ENCODE results near the gene TMEM132E.

The TMEM132E gene

DNA sequence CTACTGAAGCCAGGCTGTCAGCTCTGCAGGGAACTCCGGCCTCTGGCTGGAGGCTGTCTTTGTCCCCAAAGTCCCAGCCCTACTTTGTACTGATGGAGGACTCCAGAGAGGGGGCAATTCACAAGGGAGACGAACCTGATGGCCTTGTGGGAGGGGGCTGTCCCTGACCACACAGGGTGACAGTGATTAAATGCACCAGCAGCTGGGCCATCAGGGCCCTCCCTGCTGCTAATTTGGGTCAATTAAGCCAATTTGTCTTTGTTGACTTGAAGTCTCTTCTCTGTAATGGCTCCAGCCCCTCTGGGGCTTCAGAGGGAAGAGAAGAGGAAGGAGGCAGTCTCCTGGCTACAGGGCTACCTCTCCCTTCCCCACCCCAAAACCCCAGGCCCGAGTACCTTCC lies 22.0 kb downstream of the TMEM132E start:
- DNase-seq (ENCODE audit: low spot score) = no peak

DNA sequence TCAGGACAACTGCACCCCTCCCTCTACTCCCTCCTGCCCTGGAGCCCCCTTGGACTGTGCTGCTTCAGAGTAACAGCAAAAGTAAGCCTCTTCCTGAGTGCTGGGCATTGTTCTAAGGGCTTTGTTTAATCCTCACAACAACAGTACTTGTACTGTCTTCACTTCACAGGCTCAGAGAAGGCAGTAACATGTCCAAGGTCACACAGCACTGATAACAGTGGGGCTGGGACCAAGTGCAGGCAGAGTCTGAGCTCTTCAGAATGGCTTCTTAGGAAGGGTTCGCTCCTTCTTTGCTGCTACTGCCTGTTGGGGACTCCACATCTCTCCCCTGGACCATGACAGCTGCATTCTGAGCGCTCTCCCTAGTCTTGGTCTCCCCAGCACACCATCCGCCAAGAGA lies 24.6 kb downstream of the TMEM132E start:
- DNase-seq (ENCODE audit: low spot score) = no peak

DNA sequence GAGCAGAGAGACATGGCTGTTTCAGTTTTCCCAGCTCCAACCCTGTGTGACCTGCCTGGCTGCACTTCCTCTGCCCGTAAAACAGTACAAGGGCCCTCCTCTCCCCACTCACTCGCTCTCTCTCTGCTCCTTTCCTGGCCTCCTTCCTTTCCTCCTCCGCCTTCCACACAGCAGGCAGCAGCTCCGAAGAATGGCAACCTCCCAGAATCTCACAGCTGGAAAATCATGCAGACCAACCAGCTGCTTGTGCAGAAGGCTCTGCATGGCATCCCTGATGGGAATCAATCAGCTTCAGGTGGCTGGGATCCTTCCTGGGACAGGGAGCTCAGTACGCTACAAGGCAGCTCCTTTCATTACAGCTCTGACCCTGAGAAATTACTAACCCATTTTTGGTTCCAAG lies 27.4 kb downstream of the TMEM132E start:
- no peak for DNase-seq (ENCODE audit: low spot score)

DNA sequence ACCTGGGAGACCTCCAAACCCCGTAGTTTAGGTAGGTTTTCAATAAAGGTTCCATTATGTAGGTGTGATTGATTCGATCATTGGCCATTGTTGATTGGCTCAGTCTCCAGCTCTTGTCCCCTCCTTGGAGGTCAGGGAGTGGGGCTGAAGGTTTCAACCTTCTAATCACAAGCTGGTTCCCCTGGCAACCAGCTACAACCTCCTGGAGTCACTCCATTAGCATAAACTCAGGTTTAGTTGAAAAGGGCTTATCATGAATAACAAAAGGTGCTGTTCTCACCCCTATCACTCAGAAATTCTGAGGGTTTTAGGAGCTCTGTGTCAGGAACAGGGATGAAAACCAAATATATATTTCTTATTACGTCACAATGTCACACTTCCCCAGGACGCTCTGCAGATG lies 28.5 kb downstream of the TMEM132E start:
- no peak for DNase-seq (ENCODE audit: low spot score)

DNA sequence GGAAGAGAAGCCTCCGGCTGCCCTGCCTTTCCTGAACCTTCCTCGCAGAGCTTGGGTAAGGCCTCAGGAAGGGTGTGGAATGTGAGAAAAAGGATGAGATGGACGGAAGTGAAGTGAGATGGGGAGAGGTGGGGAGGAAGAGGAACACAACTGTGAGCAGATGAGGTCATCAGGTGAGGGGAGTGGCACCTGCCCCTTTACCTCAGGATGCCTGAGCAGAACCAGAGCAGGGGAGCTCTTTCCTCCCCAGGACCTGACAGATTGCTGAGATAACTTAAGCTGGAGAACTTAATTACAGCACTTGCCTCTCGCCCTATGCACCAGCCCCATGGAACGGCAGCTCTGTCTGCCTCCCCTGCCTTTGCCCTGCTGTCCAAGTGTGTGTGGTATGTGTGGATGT lies 29.8 kb downstream of the TMEM132E start:
- DNase-seq (ENCODE audit: low spot score) = no peak

DNA sequence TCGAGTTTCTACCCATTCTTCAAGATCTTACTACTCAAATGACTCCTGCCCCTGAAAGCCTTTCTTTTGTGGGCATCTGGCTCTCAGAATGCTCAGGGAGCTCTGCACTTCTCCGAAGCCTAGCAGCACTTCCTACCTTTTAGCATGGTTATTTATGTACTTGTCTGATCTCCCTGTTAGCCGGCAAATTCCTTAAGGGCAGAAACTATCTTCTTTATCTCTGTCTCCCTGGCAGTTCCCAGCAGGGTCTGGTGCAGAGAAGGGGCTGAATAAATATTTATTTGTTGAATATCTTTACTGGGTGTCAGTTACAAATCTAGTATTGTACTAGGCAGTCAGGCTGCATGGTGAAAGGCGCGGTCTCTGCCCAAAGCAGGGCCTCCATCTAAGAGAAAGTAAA lies 30.7 kb downstream of the TMEM132E start:
- no peak for DNase-seq (ENCODE audit: low spot score)

DNA sequence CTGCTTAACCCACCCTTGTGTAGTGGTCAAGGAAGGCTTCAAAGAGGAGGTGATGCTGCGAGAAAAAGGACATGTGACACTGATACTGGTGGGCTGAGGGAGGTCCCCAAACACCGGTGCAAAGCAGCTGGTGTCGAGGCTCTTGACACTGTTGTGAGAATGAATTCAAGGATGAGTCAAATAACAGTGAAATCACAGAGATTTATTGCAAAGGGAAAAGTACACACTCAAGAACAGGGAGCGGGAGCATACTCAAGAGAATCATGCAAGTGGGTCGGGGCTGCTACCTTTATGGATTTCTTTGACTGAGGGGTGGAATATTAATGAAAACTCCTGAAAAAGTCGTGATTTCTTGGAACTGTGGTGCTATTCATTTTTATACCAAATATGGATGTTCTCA lies 31.1 kb downstream of the TMEM132E start:
- no peak for DNase-seq (ENCODE audit: low spot score)

DNA sequence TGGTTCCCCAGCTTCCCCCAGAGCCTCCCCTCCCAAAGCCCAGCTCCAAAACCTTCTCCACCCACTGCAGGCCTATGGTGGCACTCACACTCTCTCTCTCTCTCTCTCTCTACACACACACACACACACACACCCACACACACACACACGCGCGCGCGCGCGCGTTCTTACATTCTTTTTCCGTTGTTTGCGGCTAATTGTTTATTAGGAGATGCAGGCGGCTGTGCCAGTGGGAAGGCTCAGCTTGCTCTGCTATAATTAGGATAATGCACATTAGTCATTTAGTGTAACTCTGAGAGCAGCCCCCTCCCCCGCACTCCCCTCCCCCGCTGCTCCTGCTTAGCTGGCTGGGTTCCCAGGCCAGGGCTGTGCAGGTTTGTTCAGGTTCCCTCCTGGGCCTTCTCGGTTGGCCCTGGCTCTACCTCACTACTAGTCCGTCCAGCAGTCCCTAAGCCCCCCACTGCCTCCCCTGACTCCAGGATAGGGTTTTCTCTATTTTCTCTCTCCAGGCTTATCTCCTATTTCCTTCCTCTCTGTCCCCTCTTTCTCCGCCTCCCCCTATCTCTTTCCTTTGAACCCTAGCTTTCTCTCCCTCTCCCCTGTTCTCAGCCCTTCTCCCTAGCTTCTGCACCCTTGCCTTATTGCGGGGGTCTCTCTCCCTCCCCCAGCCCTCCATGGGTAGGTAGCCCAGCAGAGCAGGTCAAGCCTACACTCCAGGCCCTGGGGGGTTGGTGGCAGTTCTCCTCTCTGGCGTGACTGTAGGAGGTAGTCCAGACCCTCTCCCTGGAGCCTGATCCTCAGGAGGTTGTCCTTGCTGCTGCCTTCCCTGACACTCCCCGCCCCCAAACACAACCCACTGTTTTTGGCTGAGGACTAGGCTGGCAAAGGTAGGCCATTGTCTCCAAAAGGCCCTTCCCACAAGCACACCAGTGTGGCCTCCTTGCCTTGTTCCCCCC lies 34.0 kb downstream of the TMEM132E start:
- DNase-seq (ENCODE audit: low spot score) = no peak

DNA sequence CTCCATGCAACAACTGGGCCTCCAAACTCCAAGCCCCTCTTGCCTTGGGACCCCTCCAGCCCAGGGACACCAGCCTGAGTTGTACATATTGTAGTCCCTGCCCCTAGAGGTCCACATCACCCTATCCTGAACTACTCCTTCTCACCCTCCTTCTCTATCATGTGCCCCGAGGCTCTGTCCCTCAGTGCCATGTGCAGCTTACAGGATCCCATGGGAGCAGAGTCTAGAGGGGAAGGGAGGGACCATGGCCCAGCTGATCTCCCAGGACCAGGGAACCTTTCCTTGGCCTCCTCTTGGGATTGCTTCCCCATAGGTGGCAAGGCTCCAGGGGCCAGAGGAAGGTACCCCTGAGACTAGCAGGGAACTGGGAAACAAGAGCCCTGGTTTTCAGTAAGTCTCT lies 35.3 kb downstream of the TMEM132E start:
- no peak for DNase-seq (ENCODE audit: low spot score)

DNA sequence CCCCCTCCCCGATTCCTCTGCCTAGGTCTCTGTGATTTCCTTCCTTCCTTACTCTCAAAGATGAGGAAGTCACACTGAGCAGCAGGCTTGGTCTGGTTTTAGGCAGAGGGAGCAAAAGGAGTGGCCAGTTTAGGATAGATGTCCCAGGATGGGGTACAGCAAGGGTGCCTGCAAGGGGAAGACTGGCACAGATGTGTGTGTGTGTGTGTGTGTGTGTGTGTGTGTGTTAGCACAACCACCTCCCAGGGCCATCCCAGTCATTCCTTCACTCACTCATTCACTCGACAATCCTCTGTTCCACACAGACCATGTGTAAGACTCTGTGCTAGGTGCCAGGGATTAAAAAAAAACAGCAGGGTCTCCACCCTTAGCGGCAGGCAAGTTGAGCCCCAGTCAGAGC lies 35.9 kb downstream of the TMEM132E start:
- DNase-seq (ENCODE audit: low spot score) = no peak

DNA sequence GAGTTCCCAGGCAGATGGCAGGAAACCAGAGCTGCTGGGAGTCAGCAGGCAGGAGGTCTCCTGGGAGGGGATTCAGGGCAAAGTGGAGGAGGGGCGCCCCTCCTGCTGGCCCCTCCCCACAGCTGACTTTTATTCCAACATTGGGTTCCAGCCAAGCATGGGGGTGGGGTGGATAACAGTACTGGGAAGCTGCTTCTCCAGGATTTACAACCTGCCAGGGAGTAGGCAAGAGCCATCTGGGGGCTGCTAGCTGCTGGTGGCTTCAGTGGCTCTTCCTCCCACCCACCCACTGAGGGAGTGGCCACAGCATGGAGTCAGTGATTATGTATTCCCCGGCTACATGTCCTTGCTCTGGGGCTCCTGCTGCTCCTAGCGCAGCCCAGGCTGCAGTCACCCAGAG lies 36.8 kb downstream of the TMEM132E start:
- DNase-seq (ENCODE audit: low spot score) = no peak

DNA sequence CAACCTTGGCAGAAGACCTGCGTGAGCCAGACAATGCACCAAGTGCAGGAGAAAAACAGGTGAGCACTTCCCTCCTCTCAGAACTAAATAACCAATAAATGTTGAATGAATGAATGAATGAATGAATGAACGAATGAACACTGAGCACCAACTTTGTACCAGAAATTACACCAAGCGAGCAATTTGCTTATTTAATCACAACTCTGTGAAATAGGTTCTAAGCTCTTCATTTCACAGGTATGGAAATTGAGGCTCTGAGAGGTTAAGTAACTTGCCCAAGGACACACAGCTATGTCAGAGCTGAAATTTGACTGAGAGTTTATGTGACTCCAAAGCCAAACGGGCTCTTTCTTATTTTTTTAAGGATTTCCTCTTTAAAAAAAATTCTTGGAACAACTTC lies 38.0 kb downstream of the TMEM132E start:
- DNase-seq (ENCODE audit: low spot score) = no peak

DNA sequence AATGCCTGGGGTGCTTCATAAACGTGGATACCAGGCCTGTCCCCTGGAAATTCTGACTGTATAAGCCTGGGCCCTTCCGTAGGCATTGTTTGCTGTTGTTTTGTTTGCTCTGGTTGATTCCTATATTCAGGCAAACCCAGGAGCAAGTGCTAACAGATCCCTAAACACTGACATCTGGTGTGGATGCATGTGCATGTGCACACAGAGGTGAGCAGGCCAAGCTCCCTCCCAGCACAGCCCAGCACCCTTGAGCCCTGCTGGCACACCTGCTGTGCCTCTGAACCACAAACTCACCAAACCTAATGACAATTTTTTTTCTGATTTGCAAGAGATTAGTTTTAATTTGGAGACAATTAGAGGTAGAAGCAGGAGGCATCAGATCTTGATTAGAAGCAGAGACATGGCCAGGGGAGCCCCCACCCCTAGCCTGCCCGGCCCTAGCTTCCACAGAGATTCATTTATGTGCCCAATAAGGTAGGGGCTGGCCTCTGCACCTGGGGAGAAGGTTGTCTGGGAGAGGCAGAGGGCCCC lies 40.4 kb downstream of the TMEM132E start:
- no peak for DNase-seq (ENCODE audit: low spot score)

DNA sequence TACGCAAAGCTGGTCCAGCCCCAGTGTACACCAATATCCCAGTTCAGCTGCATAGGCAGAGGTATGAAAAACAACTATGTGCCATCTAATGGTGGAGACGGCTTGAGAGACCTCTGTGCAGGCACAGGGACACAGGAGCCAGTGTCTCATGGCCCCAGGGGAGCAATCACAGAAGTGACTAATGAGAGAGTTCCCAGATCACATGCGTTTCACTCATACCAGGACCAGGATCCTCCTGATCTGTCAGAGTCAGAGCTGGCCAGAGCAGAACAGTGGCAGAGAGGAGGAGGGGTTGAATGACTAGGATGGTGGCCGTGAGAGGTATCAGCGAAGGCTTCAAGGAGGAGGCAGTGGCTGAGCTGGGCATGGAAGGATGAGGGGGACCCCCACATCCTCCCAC lies 41.1 kb downstream of the TMEM132E start:
- no peak for DNase-seq (ENCODE audit: low spot score)

DNA sequence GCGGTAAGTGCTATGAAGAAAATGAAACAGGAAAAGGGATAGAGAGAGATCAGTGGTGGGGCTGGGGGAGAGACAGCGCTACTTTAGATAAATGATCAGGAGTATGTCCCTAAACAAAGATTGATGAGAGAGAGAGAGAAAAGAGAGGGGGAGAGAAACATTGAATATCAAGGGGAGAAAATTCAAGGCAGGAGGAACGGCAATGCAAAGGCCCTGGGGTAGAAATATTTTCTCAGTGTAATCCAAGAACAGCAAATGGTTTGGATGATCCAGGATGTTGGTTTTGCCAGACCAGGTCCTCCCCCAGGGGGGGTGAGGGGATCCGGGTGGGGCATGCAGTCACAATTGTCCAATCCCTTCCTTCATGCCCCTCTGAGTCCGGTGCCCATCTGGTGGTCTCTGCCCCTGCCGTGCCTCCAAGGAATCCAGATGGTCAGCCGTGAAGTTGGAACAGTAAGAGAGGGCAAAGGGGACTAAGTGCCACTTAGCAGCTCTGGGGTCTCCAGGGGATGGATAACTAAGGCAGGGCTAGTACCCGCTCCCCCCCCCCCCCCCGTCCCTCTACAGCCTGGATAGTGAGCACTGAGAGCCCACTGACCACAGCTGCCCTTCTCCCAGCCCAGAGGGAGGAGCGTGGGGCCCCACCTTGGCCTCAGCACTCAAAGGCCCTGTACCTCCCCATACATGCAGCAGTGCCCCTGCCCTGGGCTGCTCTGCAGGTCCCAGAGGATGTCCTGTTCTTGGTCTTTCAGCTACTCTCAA lies 43.7 kb downstream of the TMEM132E start:
- no peak for DNase-seq (ENCODE audit: low spot score)

DNA sequence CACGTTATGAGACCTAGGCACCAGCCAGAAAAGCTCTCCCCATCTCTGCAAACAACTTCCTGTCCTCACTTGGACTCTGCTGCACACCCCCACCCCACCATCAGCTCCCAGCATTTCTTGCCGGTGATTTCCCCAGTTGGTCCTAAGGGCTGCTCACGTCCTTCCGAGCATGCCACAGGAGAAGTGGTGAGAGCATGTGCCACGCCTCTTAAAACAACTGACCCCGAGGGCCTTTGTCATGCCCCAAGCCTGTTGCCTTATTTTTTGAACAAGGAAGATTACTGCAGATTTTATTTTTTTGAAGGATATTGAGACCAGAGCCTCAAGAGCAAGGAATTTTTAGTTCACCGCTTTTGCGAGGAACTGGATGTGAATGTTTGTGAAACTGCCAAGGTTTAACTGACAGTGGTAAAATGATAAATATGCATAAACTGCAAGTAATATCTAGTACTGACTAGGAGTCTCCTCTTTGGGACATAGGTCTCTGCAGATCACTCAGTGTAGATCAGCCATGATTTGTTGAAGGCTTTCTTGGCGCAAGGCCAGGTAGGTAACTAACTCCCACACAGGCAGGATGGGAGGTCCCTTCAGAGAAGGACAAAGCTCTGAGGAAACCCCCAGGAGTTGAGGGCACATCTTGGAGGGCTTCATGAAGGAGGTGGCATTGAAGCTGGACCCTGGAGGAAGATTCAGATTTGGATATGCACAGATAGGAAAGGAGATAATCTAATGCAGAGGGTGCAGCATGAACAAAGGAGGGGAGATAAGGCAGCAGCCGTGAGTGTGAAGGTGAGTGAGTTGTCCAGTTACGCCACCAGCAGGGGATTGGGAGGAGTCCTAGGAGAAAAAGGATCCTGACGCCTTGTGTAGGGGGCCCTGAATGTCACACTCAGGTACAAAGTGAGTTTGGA lies 44.7 kb downstream of the TMEM132E start:
- no peak for DNase-seq (ENCODE audit: low spot score)

DNA sequence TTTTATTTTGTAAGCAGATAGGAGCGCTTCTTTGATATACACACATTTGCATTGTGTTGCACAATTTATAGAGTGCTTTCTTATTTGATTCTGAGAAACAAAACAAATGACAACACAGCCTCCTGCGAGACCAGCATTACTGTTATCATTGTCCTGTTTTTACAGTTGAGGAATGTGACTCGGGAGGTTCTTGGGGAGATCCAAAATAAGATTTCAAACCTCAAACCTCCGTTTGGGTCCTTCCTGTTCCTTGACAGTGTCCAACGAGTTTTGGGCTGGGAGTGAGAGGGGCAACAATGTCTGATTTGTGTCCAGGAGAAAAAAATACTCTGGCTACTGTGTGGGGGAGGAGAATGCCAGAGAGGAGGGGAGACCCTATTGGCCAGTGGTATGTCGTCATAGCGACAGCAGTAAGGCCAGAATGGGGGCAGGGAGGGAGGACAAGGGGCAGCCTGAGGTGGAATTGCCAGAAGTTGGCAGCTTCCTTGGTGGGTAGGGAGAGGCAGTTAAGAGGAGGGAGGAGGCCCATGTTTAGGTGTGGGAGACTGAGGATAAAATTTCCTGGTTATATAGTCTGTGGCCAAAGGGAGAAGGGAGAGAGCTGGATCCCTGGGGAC lies 45.5 kb downstream of the TMEM132E start:
- no peak for DNase-seq (ENCODE audit: low spot score)

DNA sequence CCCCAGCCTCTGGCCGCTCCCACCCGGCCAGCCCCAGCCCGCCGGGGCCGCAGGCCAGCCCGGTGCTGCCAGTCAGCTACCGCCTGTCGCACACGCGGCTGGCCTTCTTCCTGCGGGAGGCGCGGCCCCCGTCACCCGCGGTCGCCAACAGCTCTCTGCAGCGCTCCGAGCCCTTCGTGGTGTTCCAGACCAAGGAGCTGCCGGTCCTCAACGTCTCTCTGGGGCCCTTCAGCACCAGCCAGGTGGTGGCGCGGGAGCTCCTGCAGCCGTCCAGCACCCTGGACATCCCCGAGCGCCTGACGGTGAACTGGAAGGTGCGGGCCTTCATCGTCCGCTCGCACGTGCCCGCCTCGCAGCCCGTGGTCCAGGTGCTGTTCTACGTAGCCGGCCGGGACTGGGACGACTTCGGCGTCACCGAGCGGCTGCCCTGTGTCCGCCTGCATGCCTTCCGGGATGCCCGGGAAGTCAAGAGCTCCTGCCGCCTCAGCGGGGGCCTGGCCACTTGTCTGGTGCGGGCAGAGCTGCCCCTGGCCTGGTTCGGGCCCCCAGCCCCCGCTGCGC lies 46.8 kb downstream of the TMEM132E start:
- DNase-seq (ENCODE audit: low spot score) = no peak

DNA sequence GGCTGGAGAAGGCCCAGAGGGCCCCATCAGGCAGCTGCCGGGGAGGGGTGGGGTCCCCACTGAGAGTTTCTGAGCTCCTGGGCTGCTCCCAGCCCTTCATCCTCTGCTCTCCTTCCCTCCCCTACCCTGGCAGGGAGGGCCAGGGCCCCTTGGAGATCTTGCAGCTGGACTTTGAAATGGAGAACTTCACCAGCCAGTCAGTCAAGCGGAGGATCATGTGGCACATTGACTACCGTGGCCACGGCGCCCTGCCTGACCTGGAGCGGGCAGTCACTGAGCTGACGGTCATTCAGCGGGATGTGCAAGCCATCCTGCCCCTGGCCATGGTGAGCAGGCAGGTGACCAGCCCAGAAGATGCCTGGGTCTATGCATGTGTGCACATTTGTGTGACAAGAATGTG lies 49.5 kb downstream of the TMEM132E start:
- no peak for DNase-seq (ENCODE audit: low spot score)

DNA sequence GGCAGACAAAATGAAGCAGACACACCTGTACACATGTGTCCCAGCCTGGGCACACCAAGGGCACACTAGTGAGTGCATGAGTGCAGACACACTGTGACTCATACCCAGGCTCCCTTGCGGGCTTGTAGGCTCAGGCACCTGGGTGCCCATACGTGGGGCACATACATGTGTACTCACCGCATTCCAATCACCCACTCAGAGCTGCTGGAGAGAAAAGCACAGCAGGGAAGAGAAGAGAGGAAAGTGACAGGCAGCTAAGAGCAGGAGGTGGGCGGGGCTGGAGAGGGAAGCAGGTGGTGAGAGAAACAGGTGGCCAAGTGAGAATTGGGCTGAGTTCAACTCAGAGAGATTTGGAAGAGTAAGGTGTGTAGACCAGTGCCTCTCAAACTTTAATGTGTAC lies 54.0 kb downstream of the TMEM132E start:
- DNase-seq (ENCODE audit: low spot score) = no peak

DNA sequence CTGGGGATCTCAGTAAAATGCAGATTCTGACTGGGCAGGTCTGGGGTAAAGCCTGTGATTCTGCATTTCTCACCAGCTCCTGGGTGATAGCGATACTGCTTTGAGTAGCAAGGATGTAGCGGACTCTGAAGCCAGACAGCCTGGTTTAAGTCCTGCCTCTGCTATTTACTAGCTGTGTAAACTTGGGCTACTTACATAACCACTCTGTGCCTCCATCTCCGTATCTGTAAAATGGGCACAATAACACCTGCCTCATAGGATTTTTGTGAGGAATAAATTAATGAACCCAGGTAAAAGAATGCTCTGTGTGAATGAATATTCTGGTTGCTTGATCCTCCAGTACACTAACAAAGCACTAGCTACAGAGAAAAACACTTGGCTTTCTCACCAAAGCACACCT lies 54.4 kb downstream of the TMEM132E start:
- no peak for DNase-seq (ENCODE audit: low spot score)
